GM23338 (cell line): Measurements from ENCODE around the gene SETBP1. TPM values are rescaled to one million over a fixed set of nuclear protein-coding genes. Genes with fewer than 3 reads are reported as not detected.

Source experiments
- ATAC-seq: fragments of 200-7000 bp; cut with Tn5 transposase; 3 replicates; pipeline ENCODE4 v1.9.1; 2020
- DNase-seq: peaks from one replicate; pipeline ENCODE4 v3.0.0-alpha.2; 2015; ENCODE audit warnings: low spot score
- H2AFZ ChIP-seq: fragments of 200-600 bp; sonication (generic); 2 replicates; pipeline ENCODE4 v1.8.0; 2016; ENCODE audit warnings: antibody characterized with exemption, mild to moderate bottlenecking, moderate library complexity
- H3F3A ChIP-seq: fragments of 200-600 bp; sonication (generic); replicated peaks from 2 replicates; pipeline ENCODE4 v1.8.0; 2017; ENCODE audit warnings: antibody characterized with exemption, mixed run types, low read depth
- H3K27ac ChIP-seq: fragments of 200-600 bp; sonication (generic); 2 replicates; pipeline ENCODE4 v1.6.1; 2016; ENCODE audit warnings: low read depth
- H3K27me3 ChIP-seq: fragments of 200-600 bp; sonication (generic); 2 replicates; pipeline ENCODE4 v1.8.0; 2016; ENCODE audit warnings: mild to moderate bottlenecking, mixed run types, moderate library complexity; ENCODE audit not compliant: insufficient read depth
- H3K36me3 ChIP-seq: fragments of 200-600 bp; sonication (generic); 2 replicates; pipeline ENCODE4 v1.8.0; 2016; ENCODE audit warnings: mild to moderate bottlenecking; ENCODE audit not compliant: insufficient read depth
- H3K4me1 ChIP-seq: fragments of 200-600 bp; sonication (generic); 2 replicates; pipeline ENCODE4 v1.8.0; 2016; ENCODE audit warnings: mild to moderate bottlenecking, moderate library complexity; ENCODE audit not compliant: insufficient read depth
- H3K4me2 ChIP-seq: fragments of 200-600 bp; sonication (generic); 2 replicates; pipeline ENCODE4 v1.7.1; 2017; ENCODE audit warnings: mixed run types
- H3K4me3 ChIP-seq: fragments of 200-600 bp; sonication (generic); 2 replicates; pipeline ENCODE4 v1.6.1; 2016; ENCODE audit warnings: mixed run types
- H3K79me2 ChIP-seq: fragments of 200-600 bp; sonication (generic); replicated peaks from 2 replicates; pipeline ENCODE4 v1.8.0; 2017; ENCODE audit warnings: mild to moderate bottlenecking; ENCODE audit not compliant: insufficient read depth
- H3K9me2 ChIP-seq: fragments of 200-600 bp; sonication (generic); 2 replicates; pipeline ENCODE4 v1.8.0; 2017; ENCODE audit not compliant: insufficient read depth
- H4K20me1 ChIP-seq: fragments of 200-600 bp; sonication (generic); replicated peaks from 2 replicates; pipeline ENCODE4 v1.8.0; 2017; ENCODE audit warnings: mild to moderate bottlenecking; ENCODE audit not compliant: insufficient read depth
- H3K27ac Mint-ChIP-seq: 2 replicates; pipeline ENCODE4 v1.8.0; 2020; ENCODE audit warnings: inconsistent platforms, mild to moderate bottlenecking, moderate library complexity, mixed read lengths
- H3K27me3 Mint-ChIP-seq: 3 replicates; pipeline ENCODE4 v1.8.0; 2022; ENCODE audit warnings: low read depth, mild to moderate bottlenecking, moderate library complexity, mixed read lengths, inconsistent platforms; ENCODE audit not compliant: insufficient read depth, poor library complexity
- H3K36me3 Mint-ChIP-seq: 3 replicates; pipeline ENCODE4 v1.8.0; 2021; ENCODE audit warnings: low read depth, mild to moderate bottlenecking, inconsistent platforms, moderate library complexity, mixed read lengths
- H3K4me1 Mint-ChIP-seq: 3 replicates; pipeline ENCODE4 v1.8.0; 2020; ENCODE audit warnings: mild to moderate bottlenecking, inconsistent platforms, mixed read lengths
- H3K4me3 Mint-ChIP-seq: 3 replicates; pipeline ENCODE4 v1.8.0; 2021; ENCODE audit warnings: moderate library complexity, mild to moderate bottlenecking, inconsistent platforms, mixed read lengths
- H3K9me3 Mint-ChIP-seq: 3 replicates; pipeline ENCODE4 v1.8.0; 2020; ENCODE audit warnings: moderate library complexity, mild to moderate bottlenecking, inconsistent platforms, mixed read lengths
- CREB1 ChIP-seq: fragments of 250-450 bp; sonication (Bioruptor Pico); IDR thresholded peaks from 2 replicates; pipeline ENCODE4 v1.5.0; 2020; ENCODE audit warnings: low read depth, mild to moderate bottlenecking, moderate library complexity
- EZH2 ChIP-seq: fragments of 200-600 bp; sonication (generic); IDR thresholded peaks from one replicate; pipeline ENCODE4 v1.8.0; 2017; ENCODE audit warnings: antibody characterized with exemption, mild to moderate bottlenecking, low read depth; ENCODE audit not compliant: unreplicated experiment
- EZH2phosphoT487 ChIP-seq: fragments of 200-600 bp; sonication (generic); IDR thresholded peaks from one replicate; pipeline ENCODE4 v1.8.1; 2018; ENCODE audit warnings: antibody characterized with exemption; ENCODE audit not compliant: unreplicated experiment
- JUNB ChIP-seq: IDR thresholded peaks from one replicate; pipeline ENCODE4 v1.6.1; 2016; ENCODE audit warnings: antibody characterized with exemption; ENCODE audit not compliant: unreplicated experiment
- NANOG ChIP-seq: IDR thresholded peaks from 2 replicates; pipeline ENCODE4 v1.6.1; 2016; ENCODE audit warnings: antibody characterized with exemption, borderline replicate concordance
- POLR2AphosphoS5 ChIP-seq: IDR thresholded peaks from 2 replicates; pipeline ENCODE4 v1.6.1; 2016; ENCODE audit warnings: antibody characterized with exemption, low read depth
- STAT1 ChIP-seq: IDR thresholded peaks from one replicate; pipeline ENCODE4 v1.6.1; 2016; ENCODE audit warnings: antibody characterized with exemption; ENCODE audit not compliant: unreplicated experiment
- ZNF114 ChIP-seq: fragments of 250-450 bp; sonication (Bioruptor Pico); IDR thresholded peaks from 2 replicates; pipeline ENCODE4 v1.5.0; 2020; ENCODE audit warnings: mild to moderate bottlenecking, moderate library complexity
- ZNF331 ChIP-seq: fragments of 250-450 bp; sonication (Bioruptor Pico); IDR thresholded peaks from 2 replicates; pipeline ENCODE4 v1.5.0; 2020; ENCODE audit warnings: low read depth, mild to moderate bottlenecking, moderate library complexity
- polyA plus RNA-seq: library from polyadenylated mRNA; unstranded; fragments of >200 nt; fragmentation: Nextera tagmentation; extraction: Ambion mirVana; gene quantifications from 2 replicates; pipeline ENCODE4 v1.2.1, GENCODE V29; 2016
- total RNA-seq: library from RNA; depleted of rRNA; stranded (reverse); fragments of >200 nt; shearing (Covaris generic); gene quantifications from 2 replicates; pipeline ENCODE4 v1.2.3, GENCODE V29; 2014
- TF ChIP-seq, protein P1 (sequence below): IDR thresholded peaks from 2 replicates; pipeline ENCODE4 v1.6.1; 2016; ENCODE audit warnings: antibody characterized with exemption
- TF ChIP-seq, protein P2 (sequence below): IDR thresholded peaks from one replicate; pipeline ENCODE4 v1.6.1; 2018; ENCODE audit warnings: antibody characterized with exemption; ENCODE audit not compliant: unreplicated experiment
- TF ChIP-seq, protein P3 (sequence below): fragments of 250-450 bp; sonication (Bioruptor Pico); IDR thresholded peaks from 2 replicates; pipeline ENCODE4 v1.5.0; 2020; ENCODE audit warnings: mild to moderate bottlenecking, moderate library complexity
- TF ChIP-seq, protein P4 (sequence below), 2 experiments: fragments of 200-600 bp in 1 of 2; sonication (generic) in 1 of 2; conservative IDR thresholded peaks; 2 replicates each; pipeline versions ENCODE4 v1.5.1 to v1.6.1; 2016 to 2017; ENCODE audit warnings: antibody characterized with exemption in 2 of 2, low read depth in 2 of 2, mild to moderate bottlenecking in 2 of 2, moderate library complexity in 1 of 2

The SETBP1 gene
- total and polyA plus RNA-seq, 2 experiments from 2014 or later = 1.6 to 5.5 TPM

DNA sequence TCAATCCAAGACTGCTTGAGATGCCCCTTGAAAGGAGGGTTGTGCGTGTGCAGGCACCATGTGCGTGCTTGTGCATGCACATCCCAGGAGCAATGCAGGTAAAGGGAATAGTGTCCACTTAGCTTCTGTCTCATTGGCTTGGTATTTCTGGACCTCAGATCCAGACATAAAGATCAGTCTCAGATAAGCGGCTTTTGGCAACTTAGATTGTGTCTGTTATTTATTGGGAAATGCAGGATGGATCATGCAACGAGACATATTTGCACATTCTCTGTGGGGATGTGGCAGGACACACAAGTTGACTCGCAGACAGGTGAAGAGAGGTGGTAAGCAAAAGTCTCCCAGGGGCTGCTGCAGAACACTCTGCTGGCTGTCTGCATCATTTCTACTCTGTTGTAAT, 67.9 kb downstream of the SETBP1 start:
- no peaks in the 10 kb centered on the region for H3K9me3 Mint-ChIP-seq
- no peaks in the 10 kb centered on the region for H4K20me1 ChIP-seq
- no peak overlapping the region for H2AFZ ChIP-seq
- no peak overlapping the region for H3K27ac ChIP-seq
- no peaks in the 10 kb centered on the region for H3K79me2 ChIP-seq
- DNase-seq (no peak), ATAC-seq (no peak)
- no peak overlapping the region for H3K27ac Mint-ChIP-seq
- peaks cover 13% of the 10 kb centered on the region for H3K4me1 Mint-ChIP-seq
- peaks cover 12% of the 10 kb centered on the region for H3K4me1 ChIP-seq
- H3K36me3 ChIP-seq = no peaks in the 10 kb centered on the region
- H3K9me2 ChIP-seq = peaks cover 12% of the 10 kb centered on the region
- no peaks in the 10 kb centered on the region for H3F3A ChIP-seq
- H3K27me3 Mint-ChIP-seq = peaks cover 6% of the 10 kb centered on the region
- no peak overlapping the region for H3K4me3 ChIP-seq
- TF ChIP-seq STAT1 = no peak
- TF ChIP-seq EZH2phosphoT487 = no peak
- no peak for TF ChIP-seq CREB1 (CRISPR knock-in tag)
- no peak for TF ChIP-seq NANOG
- TF ChIP-seq, protein P1, sequence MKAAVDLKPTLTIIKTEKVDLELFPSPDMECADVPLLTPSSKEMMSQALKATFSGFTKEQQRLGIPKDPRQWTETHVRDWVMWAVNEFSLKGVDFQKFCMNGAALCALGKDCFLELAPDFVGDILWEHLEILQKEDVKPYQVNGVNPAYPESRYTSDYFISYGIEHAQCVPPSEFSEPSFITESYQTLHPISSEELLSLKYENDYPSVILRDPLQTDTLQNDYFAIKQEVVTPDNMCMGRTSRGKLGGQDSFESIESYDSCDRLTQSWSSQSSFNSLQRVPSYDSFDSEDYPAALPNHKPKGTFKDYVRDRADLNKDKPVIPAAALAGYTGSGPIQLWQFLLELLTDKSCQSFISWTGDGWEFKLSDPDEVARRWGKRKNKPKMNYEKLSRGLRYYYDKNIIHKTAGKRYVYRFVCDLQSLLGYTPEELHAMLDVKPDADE = no peak
- TF ChIP-seq JUNB = no peak
- TF ChIP-seq, protein P2, sequence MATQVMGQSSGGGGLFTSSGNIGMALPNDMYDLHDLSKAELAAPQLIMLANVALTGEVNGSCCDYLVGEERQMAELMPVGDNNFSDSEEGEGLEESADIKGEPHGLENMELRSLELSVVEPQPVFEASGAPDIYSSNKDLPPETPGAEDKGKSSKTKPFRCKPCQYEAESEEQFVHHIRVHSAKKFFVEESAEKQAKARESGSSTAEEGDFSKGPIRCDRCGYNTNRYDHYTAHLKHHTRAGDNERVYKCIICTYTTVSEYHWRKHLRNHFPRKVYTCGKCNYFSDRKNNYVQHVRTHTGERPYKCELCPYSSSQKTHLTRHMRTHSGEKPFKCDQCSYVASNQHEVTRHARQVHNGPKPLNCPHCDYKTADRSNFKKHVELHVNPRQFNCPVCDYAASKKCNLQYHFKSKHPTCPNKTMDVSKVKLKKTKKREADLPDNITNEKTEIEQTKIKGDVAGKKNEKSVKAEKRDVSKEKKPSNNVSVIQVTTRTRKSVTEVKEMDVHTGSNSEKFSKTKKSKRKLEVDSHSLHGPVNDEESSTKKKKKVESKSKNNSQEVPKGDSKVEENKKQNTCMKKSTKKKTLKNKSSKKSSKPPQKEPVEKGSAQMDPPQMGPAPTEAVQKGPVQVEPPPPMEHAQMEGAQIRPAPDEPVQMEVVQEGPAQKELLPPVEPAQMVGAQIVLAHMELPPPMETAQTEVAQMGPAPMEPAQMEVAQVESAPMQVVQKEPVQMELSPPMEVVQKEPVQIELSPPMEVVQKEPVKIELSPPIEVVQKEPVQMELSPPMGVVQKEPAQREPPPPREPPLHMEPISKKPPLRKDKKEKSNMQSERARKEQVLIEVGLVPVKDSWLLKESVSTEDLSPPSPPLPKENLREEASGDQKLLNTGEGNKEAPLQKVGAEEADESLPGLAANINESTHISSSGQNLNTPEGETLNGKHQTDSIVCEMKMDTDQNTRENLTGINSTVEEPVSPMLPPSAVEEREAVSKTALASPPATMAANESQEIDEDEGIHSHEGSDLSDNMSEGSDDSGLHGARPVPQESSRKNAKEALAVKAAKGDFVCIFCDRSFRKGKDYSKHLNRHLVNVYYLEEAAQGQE = no peak
- TF ChIP-seq POLR2AphosphoS5 = no peak
- TF ChIP-seq, protein P3, sequence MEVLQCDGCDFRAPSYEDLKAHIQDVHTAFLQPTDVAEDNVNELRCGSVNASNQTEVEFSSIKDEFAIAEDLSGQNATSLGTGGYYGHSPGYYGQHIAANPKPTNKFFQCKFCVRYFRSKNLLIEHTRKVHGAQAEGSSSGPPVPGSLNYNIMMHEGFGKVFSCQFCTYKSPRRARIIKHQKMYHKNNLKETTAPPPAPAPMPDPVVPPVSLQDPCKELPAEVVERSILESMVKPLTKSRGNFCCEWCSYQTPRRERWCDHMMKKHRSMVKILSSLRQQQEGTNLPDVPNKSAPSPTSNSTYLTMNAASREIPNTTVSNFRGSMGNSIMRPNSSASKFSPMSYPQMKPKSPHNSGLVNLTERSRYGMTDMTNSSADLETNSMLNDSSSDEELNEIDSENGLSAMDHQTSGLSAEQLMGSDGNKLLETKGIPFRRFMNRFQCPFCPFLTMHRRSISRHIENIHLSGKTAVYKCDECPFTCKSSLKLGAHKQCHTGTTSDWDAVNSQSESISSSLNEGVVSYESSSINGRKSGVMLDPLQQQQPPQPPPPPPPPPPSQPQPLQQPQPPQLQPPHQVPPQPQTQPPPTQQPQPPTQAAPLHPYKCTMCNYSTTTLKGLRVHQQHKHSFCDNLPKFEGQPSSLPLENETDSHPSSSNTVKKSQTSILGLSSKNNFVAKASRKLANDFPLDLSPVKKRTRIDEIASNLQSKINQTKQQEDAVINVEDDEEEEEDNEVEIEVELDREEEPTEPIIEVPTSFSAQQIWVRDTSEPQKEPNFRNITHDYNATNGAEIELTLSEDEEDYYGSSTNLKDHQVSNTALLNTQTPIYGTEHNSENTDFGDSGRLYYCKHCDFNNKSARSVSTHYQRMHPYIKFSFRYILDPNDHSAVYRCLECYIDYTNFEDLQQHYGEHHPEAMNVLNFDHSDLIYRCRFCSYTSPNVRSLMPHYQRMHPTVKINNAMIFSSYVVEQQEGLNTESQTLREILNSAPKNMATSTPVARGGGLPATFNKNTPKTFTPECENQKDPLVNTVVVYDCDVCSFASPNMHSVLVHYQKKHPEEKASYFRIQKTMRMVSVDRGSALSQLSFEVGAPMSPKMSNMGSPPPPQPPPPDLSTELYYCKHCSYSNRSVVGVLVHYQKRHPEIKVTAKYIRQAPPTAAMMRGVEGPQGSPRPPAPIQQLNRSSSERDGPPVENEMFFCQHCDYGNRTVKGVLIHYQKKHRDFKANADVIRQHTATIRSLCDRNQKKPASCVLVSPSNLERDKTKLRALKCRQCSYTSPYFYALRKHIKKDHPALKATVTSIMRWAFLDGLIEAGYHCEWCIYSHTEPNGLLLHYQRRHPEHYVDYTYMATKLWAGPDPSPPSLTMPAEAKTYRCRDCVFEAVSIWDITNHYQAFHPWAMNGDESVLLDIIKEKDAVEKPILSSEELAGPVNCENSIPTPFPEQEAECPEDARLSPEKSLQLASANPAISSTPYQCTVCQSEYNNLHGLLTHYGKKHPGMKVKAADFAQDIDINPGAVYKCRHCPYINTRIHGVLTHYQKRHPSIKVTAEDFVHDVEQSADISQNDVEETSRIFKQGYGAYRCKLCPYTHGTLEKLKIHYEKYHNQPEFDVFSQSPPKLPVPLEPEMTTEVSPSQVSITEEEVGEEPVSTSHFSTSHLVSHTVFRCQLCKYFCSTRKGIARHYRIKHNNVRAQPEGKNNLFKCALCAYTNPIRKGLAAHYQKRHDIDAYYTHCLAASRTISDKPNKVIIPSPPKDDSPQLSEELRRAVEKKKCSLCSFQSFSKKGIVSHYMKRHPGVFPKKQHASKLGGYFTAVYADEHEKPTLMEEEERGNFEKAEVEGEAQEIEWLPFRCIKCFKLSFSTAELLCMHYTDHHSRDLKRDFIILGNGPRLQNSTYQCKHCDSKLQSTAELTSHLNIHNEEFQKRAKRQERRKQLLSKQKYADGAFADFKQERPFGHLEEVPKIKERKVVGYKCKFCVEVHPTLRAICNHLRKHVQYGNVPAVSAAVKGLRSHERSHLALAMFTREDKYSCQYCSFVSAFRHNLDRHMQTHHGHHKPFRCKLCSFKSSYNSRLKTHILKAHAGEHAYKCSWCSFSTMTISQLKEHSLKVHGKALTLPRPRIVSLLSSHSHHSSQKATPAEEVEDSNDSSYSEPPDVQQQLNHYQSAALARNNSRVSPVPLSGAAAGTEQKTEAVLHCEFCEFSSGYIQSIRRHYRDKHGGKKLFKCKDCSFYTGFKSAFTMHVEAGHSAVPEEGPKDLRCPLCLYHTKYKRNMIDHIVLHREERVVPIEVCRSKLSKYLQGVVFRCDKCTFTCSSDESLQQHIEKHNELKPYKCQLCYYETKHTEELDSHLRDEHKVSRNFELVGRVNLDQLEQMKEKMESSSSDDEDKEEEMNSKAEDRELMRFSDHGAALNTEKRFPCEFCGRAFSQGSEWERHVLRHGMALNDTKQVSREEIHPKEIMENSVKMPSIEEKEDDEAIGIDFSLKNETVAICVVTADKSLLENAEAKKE (CRISPR knock-in tag) = no peak
- no peak for TF ChIP-seq EZH2
- TF ChIP-seq, protein P4, sequence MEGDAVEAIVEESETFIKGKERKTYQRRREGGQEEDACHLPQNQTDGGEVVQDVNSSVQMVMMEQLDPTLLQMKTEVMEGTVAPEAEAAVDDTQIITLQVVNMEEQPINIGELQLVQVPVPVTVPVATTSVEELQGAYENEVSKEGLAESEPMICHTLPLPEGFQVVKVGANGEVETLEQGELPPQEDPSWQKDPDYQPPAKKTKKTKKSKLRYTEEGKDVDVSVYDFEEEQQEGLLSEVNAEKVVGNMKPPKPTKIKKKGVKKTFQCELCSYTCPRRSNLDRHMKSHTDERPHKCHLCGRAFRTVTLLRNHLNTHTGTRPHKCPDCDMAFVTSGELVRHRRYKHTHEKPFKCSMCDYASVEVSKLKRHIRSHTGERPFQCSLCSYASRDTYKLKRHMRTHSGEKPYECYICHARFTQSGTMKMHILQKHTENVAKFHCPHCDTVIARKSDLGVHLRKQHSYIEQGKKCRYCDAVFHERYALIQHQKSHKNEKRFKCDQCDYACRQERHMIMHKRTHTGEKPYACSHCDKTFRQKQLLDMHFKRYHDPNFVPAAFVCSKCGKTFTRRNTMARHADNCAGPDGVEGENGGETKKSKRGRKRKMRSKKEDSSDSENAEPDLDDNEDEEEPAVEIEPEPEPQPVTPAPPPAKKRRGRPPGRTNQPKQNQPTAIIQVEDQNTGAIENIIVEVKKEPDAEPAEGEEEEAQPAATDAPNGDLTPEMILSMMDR (conservative IDR thresholded peaks at IDR 0.05; ENCODE audit: low read depth in 2 of 2) = no peak
- no peak for TF ChIP-seq ZNF331 (CRISPR knock-in tag)
- no peak for TF ChIP-seq ZNF114 (CRISPR knock-in tag)
- no peak overlapping the region for H3K4me2 ChIP-seq
- H3K36me3 Mint-ChIP-seq = no peaks in the 10 kb centered on the region
- H3K4me3 Mint-ChIP-seq = no peak overlapping the region
- H3K27me3 ChIP-seq = no peaks in the 10 kb centered on the region
